Embryonic facial prominence (tissue), 1 donor: ENCODE results near the gene PRKRIP1.
A peak's percentile ranks its signal among the peaks of the same experiment; 100 is the strongest.
"Not testable (repeated sequence)": the region's sequence is repeated elsewhere in the genome, so short reads cannot be mapped to it uniquely, and the experiment has no call there.

ENCODE experiments used
- DNase-seq: peaks from one replicate; pipeline ENCODE4 v3.0.0-alpha.2; 2016; ENCODE audit errors: extremely low spot score

The PRKRIP1 gene

DNA sequence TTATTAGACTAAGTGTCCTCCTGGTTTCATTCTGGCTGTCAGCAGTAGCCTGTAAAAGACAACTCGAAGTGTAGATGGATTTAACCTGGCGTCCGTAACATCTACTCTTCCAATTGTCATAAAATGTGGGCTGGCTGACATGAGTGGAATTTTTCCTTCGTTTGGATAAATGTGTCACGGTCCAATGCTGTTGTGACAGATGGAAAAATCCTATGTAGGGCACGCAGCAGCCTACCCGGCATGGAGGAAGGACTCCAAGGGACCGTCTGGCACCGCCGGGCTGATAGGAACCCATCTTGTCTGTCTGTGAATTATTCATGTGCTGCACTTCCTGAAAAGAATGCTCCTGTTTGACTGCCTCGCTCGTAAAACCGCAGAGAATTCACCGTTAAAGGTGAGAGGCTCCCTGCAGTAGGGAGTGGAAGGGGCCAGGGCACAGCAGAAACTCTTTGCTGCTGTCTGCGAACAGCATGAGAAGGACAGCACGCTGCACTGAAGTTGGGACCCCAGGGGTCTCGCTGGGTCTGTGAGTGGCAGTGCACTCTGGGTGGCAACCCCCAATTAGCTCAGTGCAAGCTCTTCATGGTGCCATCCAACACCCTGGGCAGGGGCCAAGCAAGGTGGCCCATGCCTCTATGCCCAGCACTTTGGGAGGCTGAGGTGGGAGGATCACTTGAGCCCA, 35.6 kb downstream of the PRKRIP1 start:
- no peak for DNase-seq

DNA sequence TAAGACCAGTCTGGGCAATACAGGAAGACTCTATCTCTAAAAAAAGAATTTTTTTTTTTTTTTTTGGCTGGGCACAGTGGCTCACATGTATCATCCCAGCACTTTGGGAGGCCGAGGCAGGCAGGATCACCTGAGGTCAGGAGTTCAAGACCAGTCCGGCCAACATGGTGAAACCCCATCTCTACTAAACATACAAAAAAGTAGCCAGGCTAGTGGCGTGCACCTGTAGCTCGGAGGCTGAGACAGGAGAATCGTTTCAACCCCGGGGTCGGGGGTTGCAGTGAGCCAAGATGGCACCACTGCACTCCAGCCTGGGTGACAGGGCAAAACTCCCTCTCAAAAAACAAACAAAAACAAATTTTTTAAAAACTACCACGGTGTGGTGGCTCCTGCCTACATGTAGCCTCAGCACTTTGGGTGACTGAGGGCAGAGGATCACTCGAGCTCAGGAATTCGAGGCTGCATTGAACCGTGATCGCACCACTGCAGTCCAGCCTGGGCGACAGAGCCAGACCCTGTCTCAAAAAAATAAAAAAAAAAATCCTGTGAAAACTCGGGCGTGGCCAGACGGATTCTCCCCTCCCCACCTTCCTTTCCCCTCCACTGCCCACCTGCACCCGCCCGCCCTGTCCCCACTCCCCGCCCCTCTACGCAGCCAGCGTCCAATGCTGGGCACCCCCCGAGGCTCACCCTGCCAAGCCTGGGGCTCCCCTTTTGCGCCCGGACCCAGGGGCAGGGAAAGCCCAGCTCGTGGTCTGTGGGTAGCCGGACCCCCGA, 36.5 kb downstream of the PRKRIP1 start:
- DNase-seq, result no peak

DNA sequence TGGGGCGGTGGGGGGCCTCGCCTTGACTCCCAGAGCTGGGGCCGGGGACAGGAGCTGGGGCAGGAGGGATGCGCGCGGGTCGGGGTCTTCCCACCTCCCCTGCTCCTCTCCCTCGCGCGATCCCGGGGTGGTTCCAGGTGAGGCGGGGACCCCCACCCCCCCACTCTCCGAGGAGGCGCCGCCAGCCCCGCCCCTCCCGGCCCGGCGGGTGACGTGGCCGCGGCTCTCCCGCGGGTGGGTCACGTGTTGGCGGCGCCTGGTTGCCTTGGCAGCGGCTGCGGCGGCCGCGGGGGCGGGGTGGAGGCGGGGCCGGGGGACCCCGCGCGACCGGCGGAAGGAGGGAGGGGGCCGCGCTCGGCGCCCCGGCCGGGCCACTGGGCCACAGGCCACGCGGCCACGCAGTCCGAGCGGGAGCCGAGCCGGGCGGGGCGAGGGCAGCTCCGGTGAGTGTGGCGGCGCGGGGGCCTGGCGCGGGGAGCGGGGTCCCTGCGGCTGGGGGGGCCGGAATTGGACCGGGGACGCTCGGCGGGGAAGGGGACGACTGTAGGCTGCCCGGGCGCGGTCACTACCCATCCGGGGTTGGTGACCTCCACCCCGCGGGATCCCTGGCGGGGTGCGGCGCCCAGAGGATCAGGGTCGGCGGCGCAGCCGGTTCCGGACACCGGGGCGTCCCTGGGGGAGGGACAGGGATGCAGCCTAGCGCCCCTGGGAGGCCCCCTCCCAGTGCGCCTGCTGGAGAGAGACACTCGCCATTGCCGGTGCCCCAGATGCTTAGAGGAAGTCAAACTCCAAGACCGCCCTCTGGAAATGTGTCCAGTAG, 37.3 kb downstream of the PRKRIP1 start, which contains the start of gene ORAI2:
ORAI2 (plus strand) TSS at position 357 of the 820 bp plus-strand sequence. CDS start 5,382 bp downstream, outside the sequence.
- DNase-seq, result peak; percentile 43

DNA sequence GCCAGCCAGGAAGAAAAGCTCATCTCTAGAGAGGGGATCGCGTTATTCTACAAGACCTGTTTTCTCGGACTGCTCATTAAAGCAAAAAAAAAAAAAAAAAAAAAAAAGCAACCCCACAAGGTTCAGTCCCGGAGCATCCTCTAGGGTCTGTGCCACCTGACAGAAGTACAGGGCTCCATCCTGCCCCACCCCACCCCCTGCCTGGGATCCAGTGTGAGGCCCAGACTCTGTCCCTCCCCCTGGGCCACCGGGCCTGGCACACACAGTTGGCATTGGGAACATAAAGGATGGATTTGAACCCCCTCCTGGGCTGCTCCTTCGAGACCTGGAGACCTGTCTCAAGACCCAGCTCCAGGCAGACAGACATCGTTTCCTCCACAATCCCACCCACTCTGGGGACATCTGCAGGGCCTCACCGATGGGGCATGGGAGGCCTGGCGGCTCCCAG, 37.9 kb downstream of the PRKRIP1 start:
- DNase-seq, result no peak

DNA sequence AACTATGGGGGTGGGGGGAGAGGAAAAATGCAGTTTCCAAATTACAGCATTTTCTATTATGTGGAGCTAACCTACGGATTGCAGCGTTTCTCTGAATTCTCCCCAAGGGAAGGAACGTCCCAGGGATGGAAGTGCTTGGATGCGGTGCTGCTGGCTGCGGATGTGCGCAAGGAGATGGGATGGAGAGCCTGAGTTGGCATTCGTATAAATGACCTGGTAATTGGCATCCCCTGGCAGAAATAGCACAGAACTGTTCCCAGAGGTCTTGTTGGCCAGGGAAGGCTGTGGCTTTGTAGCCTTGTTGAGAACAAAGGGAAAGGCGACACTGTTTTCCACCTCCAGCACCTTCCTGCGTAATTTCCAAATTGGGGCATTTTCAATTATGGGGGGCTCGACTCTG, 40.0 kb downstream of the PRKRIP1 start:
- no peak for DNase-seq

DNA sequence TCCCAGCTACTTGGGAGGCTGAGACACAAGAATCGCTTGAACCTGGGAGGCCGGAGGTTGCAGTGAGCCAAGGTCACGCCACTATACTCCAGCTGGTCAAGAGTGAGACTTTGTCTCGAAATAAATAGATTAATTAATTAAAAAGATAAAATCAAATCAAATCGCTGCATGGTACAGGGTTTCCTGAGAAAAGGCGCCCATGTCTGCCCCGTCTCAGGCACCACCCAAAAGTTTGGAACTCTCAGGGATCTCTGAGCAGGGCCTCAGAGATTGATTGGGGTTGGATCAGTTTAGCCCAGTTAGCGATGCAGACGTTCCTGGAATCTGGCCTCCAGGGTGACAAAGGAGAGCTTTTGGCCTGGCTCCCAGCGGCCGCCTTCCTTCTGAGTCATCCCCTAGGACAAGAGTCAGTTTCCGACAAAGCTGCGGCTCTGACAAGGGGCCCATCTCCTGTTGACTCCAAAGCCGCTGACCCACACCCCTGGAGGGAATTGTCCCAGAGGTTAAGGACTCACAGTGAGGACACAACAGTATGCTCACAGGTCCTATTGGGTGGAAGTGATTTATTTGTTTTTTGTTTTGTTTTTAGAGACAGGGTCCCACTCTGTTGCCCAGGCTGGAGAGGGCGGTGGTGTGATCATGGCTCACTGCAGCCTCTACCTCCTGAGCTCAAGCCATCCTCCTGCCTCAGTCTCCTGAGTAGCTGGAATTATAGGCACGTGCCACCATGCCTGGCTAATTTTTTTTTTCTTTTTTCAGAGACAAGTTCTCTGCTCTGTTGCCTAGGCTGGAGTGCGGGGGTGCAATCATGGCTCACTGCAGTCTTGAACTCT, 44.0 kb downstream of the PRKRIP1 start:
- DNase-seq, result no peak

DNA sequence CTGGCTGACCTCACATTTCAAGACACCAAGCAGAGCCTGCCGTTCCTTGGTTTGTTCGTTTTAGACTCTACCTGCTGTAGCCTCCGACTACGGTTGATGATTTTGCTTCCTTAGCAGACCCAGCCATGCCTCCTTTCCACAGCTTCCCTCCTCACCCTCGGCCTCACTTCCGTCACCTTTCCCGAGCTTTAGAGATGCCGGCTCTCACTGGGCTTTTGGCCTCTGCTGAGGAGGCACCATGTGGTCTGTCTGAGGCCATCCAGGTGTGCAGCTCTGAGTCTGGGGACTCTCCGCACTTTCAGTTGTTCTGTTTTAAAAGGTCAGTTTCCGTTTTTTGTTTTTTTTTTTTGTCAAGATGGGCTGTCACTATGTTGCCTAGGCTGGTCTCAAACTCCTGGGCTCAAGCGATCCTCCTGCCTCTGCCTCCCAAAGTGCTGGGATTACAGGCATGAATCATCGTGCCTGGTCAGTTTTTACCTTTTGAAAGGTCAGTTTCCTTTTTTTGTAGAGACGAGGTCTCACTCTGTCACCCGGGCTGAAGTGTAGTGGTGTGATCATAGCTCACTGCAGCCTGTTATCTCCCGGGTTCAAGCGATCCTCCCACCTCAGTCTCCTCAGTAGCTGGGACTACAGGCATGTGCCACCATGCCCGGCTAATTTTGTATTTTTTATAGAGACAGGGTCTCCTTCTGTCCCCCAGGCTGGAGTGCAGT, 49.0 kb downstream of the PRKRIP1 start:
- DNase-seq, result no peak

DNA sequence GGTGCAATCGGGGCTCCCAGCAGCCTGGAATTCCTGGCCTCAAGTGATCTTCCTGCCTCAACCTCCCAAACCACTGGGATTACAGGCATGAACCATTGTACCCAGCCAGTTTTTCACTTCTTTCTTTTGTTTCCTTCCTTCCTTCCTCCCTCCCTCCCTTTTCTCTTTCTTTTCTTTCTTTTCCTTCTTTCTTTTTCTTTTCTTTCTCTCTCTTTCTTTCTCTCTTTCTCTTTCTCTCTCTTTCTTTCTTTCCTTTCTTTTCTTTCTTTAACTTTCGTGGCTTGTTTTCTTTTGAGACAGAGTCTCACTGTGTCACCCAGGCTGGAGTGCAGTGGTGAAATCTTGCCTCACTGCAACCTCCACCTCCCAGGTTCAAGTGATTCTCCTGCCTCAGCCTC, 49.5 kb downstream of the PRKRIP1 start:
- DNase-seq, result no peak

DNA sequence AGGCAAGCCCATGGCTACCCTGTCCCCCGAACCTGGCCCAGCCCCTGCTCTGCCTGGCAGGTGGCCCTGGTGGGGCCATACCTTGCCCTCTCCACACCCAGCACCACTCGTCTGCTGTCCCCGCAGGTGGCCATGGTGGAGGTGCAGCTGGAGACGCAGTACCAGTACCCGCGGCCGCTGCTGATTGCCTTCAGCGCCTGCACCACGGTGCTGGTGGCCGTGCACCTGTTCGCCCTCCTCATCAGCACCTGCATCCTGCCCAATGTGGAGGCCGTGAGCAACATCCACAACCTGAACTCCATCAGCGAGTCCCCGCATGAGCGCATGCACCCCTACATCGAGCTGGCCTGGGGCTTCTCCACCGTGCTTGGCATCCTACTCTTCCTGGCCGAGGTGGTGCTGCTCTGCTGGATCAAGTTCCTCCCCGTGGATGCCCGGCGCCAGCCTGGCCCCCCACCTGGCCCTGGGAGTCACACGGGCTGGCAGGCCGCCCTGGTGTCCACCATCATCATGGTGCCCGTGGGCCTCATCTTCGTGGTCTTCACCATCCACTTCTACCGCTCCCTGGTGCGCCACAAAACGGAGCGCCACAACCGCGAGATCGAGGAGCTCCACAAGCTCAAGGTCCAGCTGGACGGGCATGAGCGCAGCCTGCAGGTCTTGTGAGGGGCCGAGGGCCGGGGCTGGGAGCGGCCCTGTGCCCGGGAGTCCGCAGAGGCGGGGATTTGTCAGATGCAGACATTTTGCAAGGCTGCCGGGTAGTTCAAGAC, 50.4 kb downstream of the PRKRIP1 start:
- no peak for DNase-seq

DNA sequence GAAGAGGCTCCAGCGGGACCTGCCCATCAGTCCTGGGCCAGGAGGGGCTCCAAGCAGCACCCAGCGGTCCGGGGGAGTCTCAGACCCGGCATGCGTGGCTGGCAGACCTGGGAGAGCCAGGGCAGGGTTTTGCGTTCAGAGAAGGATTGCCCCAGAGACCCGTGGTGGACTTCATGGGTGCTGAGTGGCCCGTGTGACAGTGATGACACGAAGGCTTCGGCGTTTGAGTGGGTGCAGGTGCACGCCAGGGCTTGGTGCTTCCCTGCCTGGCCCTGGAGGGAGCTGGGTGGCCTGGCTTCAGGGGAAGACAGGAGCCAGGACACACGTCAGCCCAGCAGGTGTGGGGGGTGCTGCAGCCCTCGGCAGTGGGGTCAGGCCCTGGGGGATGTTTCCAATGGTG, 51.1 kb downstream of the PRKRIP1 start:
- no peak for DNase-seq

DNA sequence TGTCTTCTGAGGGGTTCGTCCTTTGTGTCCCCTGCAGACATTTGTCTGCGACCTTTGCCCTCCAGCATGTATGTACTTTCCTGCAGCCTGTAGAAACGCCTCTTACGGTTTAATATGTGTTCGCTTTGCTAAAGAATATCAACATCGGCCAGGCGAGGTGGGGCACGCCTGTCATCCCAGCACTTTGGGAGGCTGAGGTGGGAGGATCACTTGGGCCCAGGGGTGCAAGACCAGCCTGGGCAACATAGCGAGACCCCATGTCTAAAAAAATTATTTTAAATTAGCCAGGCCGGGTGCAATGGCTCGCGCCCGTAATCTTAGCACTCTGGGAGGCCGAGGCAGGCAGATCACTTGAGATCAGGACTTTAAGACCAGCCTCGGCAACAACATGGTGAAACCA, 53.0 kb downstream of the PRKRIP1 start:
- no peak for DNase-seq

DNA sequence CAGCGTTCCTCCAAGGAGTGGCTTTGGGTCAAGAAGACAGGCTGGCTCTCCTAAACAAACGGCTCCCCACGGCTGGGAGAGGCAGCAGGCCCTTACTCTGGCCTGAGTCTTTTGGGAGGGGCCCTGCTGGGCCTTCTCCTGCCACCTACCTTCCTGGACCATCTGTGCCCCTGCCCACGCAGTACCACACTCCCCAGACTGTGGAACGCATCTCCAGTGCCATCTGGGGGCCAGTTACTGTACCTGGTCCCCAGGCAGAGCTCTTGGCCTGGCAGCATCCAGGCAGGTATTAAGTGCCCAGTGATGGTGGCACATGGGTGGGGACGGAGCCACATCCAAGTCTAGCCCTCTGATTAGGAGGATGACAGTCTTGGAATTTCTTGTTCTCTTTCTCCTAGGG, 54.1 kb downstream of the PRKRIP1 start:
- DNase-seq, result no peak

DNA sequence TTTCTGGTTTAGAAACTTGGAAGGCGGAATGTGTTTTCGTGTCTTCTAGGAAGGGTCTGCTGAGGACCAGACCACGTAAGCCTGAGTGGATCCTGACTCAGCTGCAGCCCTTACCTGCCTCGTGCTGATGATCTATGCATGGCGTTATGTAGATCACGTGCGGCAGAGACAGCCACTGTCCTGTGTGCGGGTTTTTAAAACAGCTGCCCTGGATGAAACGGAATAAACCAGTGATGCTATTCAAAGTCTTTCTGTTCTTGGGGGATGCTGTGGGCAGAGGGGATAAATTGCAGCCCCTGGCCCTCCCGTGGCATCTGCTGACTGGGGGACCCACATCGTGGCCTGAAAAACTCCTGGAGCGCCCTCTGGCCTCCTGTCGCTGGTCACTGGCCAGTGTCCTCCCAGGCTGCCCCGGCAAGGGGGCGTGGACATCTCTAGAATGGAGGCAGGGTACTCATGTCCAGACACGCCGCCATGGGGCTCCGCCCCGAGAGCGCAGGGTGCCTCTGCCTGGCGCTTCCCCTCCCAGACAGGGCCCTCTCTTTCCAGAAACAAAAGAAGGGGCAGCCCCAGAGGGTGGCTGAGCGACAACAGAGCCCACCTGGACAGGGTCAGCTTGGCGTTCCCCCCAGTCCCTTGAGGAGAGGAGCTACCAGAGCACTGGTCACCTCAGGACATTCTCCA, 55.4 kb downstream of the PRKRIP1 start:
- no peak for DNase-seq

DNA sequence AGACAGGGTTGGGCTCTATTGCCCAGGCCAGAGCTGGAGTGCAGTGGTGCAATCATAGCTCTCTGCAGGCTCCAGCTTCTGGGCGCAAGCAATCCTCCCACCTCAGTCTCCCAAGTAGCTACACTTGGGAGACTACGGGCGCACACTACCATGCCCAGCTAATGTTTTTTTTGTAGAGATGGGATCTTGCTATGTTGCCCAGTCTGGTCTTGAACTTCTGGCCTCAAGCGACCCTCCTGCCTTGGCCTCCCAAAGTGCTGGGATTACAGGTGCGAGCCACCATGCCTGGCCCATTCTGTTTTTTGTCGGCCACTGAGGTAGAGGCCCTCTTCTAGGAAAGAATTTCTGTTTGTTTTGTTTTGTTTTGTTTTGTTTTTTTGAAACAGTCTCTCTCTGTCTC, 56.3 kb downstream of the PRKRIP1 start:
- no peak for DNase-seq

DNA sequence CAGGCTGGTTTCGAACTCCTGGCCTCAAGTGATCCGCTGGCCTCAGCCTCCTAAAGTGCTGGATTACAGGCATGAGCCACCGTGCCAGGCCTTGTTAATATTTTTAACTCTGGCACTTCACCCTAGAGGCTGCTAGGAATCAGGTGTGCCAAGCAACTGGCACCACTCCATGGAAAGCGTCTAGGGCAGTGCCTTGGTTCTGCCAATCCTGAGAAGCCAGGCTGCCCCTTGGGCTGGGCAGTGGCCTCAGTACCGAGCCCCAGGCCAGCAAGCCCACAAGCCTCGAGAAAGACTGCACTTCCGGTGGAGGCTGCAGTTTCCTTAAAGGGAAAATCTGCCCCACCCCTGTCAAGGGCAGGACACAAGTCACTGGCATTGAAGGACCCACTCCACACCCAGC, 57.2 kb downstream of the PRKRIP1 start:
- DNase-seq, result no peak

DNA sequence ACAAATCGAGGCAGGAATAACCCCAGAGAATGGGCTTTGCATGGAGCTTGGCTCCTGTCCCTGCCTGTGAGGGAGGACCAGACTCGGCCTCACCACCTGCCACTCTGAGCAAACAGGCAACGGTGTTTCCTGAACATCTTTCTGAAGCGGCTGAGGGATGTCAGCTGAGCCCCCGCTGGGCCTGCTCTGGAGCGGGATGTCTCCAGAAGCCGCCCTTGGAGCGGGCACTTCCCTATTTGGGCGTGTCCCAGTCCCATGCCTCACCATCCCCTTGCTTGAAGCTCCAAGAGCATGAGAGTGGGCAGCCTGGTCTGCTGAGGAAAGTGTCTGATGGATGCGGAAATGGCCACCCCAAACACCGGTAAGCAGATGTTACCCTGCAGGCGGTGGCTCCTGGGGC, 58.3 kb downstream of the PRKRIP1 start:
- no peak for DNase-seq

DNA sequence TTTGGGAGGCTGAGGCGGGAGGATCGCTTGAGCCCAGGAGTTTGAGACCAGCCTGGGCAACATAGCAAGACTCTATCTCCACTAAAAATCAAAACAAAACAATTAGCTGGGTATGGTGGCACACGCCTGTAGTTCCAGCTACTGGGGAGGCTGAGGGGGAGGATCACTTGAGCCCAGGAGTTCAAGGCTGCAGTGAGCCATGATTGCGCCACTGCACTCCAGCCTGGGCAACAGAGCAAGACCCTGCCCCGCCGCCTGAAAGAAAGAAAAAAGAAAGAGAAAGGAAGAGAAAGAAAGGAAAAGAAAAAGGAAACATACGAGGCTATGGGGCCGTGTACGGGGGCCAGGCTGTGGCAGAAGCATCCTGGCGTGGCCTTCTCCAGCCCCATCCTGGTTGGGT, 58.8 kb downstream of the PRKRIP1 start:
- DNase-seq, result not testable (repeated sequence)

DNA sequence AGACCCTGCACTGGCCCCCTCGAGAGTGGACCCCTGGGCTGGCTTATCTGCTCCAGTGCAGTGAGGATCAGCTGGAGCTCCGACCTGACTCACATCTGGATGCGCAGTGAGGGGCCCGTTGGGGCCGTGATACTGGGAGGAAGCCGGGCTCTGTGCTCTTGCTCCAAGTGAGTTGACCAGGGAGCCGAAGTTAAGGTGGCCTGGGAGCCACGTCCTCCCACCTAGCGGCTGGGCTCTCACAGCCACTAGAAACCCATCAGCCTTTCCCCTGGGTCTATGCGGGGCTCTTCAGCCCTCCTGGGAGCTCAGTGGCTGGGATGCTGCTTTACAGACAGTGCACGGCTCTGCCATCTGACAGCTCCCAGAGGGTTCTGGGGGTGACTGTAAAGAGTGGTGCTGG, 59.4 kb downstream of the PRKRIP1 start:
- no peak for DNase-seq

DNA sequence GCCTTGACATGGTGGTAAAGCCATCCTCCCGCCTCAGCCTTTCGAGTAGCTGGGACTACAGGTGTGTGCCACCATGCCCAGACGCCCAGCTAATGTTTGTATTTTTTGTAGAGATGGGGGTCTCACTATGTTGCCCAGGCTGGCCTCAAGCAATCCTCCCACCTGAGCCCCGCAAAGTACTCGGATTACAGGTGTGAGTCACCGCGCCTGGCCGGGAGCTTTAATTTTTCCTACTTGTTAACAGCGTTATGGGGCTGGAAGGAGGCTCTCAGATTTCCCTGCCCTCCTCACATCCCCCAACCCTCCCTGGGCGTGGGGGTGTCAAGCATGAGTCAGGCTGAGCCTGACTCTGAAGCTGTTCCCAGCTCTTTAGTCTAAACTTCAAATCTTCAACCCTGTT, 60.2 kb downstream of the PRKRIP1 start:
- no peak for DNase-seq
